GM19240 (cell line): ENCODE results near the gene TRPC4AP.
"Not testable (repeated sequence)": the region's sequence is repeated elsewhere in the genome, so short reads cannot be mapped to it uniquely, and the experiment has no call there.

Source experiments
- DNase-seq: peaks from one replicate; pipeline ENCODE4 v3.0.0; 2011; ENCODE audit warnings: low spot score; ENCODE audit not compliant: insufficient read length

The TRPC4AP gene

GRCh38 chr20:35059612-35060011, 33.0 kb downstream of the TRPC4AP start:
- DNase-seq = no peak

DNA sequence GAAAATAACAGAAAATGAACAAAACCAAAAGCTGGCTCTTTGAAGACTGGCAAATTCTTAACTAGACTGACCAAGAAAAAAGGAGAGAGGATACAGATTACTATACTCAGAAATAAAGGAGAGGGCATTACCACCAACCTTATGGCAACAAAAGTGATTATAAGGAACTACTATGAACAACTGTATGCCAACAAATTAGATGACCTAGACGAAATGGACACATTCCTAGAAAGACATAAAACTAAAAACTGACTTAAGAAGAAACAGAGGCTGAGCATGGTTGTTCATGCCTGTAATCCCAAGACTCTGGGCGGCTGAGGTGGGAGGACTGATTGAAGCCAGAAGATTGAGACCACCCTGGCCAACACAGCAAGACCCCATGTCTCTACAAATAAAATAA, 33.5 kb downstream of the TRPC4AP start:
- DNase-seq = no peak

GRCh38 chr20:35055445-35056276, 36.9 kb downstream of the TRPC4AP start:
- DNase-seq = no peak

- DNase-seq = no peak
Measured at GRCh38 chr20:35054814-35055213, 37.8 kb downstream of the TRPC4AP start.

GRCh38 chr20:35052616-35053015, 40.0 kb downstream of the TRPC4AP start:
- not testable (repeated sequence) for DNase-seq

- DNase-seq = no peak
Measured at GRCh38 chr20:35049776-35050352, 42.7 kb downstream of the TRPC4AP start.

DNA sequence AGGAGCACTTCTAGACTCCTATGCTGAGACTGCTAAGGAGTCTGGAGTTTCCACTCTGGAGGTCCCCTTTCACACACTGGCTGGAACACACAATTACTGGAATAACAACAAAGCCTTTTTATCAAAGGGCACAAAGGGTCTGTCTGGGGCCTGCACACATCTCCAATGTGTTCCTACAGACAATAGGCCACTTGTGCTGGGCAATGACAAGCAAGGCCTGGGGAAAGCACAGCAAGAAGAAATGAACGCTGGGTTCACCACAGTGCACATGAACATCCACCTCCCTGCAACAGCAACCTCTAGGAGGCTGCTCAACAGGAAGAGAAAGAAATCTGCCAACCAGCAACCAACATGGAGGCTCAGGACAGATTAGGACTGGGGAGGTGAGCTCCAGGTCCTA, 43.9 kb downstream of the TRPC4AP start:
- DNase-seq = no peak

DNA sequence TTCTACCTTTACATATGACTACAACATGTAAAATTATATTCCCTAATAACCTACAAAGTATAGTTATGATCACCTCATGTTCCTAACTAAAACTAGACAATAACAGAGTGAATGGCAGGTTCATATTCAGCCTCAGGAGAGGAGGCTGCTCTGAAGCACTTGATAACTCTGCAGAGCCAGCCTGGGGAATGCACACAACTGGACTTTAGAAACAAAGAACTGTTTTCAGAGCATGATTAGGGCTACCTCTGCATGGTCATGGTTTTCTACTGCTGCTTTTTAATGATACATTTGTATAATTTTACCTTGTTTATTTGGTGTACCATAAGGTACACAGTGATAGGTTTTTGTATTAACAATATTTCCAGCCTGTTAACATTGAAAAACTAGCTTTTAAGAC, 50.3 kb downstream of the TRPC4AP start:
- no peak for DNase-seq

- DNase-seq = no peak
Measured at GRCh38 chr20:35040646-35041045, 52.0 kb downstream of the TRPC4AP start.

DNA sequence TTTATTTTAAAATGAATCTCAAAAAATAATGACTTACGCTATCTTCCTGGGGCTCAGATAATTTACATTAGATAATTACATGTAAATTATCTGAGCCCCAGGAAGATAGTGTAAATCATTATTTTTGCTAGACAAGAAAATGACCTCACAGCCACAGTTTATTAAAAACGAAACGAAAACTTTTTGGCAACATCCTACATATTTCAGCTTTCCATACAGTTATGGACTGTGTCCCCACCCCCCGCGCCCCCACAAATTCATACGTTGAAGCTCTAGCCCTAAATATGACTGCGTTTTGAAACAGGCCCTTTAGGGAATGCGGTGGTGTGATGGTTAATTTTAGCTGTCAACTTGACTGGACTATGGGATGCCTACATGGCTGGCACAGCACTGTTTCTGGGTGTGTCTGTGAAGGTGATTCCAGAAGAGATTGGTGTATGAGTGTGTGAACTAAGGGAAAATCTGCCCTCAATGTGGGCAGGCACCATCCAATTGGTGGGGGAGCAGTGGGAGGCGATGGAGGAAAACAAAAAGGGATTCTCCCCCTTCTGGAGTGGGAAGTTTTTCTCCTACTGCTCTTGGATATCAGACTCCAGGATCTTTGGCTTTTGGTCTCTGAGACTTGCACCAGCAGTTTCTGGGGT, 52.6 kb downstream of the TRPC4AP start:
- DNase-seq = no peak

GRCh38 chr20:35039146-35039545, 53.5 kb downstream of the TRPC4AP start:
- no peak for DNase-seq

DNA sequence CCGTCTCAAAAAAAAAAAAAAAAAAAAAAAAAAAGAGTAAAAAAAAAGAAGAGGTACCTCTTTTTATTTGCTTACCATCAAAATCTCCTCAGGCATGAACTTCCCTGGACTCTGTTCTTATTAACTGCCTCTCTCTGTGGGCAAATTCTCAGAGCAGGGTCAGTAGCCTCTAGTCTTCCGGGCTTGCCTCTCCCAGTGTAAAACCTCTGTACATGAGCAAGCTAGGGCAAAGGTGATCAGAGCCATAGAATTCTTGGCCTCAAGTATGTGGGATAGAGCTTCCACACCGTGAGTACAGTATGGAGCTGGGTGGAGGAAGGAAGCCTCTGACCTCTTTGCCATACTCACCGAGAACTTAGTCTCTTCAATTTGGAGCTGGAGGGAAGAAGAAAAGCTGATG, 58.5 kb downstream of the TRPC4AP start:
- DNase-seq = no peak

DNA sequence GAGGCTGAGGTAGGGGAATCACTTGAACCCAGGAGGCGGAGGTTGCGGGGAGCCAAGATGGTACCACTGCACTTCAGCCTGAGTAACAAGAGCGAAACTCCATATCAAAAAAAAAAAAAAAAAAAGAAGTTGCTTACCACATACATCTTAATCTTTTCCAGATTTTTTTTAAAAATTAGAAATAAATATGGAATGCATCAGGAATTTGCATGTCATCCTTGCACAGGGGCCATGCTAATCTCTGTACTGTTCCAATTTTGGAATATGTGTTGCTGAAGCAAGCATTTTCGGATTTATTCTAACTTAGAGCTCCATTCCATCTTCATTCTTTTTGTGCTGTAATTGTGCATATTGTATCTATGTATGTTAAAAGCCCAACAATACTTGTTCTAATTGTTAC, 62.5 kb downstream of the TRPC4AP start:
- DNase-seq = no peak

DNA sequence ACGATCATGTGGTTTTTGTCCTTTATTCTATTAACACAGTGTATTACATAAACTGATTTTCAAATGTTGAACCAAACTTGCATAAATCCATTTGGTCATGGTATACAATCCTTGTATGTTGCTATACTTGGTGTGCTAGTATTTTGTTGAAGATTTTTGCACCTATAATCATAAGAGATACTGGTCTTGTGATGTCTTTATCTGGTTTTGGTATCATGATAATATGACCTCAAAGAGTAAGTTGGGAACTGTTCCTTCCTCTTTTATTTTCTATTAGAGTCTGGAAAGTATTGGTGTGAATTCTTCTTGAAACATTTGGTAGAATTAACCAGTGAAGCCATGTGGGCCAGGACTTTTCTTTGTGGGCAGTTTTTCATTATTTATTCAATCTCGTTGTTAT, 65.3 kb downstream of the TRPC4AP start:
- DNase-seq = no peak

- no peak for DNase-seq
Measured at GRCh38 chr20:35025116-35025515, 67.5 kb downstream of the TRPC4AP start.

DNA sequence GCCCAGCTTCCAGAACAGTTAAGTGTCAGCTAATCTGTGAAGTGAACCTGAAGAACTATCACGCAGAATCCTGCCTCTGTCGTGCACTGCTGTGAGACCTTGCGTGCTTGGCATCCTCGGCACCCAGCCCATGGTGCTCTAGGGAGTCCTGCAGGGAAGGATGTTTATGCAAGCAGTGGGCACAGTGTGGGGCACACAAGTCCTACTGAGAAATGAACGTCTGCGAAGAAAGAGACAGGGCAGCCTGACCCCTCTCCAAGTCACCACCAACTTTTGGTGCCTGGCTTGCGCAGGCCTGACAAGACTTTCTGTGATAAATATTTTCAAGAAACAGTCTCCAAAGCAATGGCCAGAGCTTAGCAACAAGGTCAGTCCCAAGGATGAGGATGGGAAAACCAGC, 69.0 kb downstream of the TRPC4AP start:
- no peak for DNase-seq

- no peak for DNase-seq
Measured at GRCh38 chr20:35021831-35022230, 70.8 kb downstream of the TRPC4AP start.

DNA sequence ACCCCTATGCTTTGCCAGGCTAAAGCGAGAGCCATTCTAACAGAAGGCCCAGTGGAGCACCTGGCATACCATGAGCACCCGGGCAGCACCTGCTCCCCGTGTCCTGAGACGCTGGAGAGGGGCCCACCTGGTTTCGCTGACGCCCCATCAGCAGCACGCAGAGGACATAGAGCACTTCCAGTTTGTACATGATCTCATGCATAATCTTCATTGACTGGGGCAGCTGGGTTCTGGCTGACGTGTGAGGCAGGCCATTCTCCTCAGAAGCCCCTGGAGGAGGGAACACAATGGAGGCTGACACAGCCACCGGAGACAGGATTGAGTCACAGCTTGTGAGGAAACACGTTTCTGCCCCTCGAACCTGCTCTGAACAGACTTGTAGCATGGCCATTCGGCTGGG, 71.5 kb downstream of the TRPC4AP start:
- DNase-seq = no peak

DNA sequence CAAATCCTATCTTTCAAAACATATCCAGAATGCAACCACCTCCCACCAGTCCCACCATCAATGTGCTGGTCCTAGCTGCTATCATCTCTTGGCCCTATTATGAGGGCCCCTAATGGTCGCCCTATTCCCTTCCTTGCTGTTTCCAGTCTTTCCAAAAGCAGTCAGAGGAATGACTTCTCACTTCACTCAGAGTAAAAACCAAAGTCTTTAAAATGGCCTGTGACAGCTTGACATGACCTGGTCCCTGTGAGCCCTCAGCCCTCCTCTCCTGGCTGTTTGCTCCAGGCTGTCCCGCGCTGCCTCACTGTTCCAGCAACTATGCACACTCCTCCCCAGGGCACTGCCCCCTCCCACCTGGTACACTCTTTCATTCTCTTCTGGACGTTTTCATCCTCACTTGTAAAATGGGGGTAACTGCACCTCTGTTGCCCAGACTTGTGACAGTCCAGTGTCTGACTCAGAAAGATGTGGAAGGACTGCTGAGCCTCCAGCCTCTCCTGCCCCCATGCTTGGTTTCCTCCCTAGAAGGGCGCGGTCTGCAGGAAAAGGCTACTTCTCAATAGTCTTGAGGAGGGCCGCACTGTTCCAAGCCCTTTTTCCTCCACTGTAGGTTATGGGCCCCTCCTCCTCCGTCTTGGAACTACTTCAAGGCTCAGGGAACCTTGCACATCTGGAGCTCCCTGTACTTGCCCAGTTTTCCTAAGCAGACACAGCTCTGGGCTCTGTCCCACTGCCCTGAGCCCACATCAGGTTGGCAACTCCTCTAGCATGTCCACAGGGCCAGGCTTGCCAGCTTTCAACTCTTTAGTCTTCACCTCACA, 72.3 kb downstream of the TRPC4AP start:
- no peak for DNase-seq

- no peak for DNase-seq
Measured at GRCh38 chr20:35018590-35019371, 73.8 kb downstream of the TRPC4AP start.
